WERI-Rb-1 (cell line): ENCODE results near the gene OR56A5.

Experiments
- DNase-seq: peaks from one replicate; pipeline ENCODE4 v3.0.0-alpha.2; 2020
- H3K27ac ChIP-seq: fragments of 250-450 bp; sonication (Bioruptor Pico); 2 replicates; pipeline ENCODE4 v1.5.1; 2020; ENCODE audit warnings: mild to moderate bottlenecking, moderate library complexity
- H3K27me3 ChIP-seq: fragments of 250-450 bp; sonication (Bioruptor Pico); 2 replicates; pipeline ENCODE4 v1.5.1; 2021; ENCODE audit warnings: mild to moderate bottlenecking, low read depth, moderate library complexity; ENCODE audit not compliant: insufficient read depth, severe bottlenecking
- H3K36me3 ChIP-seq: fragments of 250-450 bp; sonication (Bioruptor Pico); 2 replicates; pipeline ENCODE4 v1.5.1; 2020; ENCODE audit warnings: mild to moderate bottlenecking, moderate library complexity
- H3K4me3 ChIP-seq: 2 replicates; pipeline ENCODE4 v1.5.1; 2011; ENCODE audit warnings: low read depth, mild to moderate bottlenecking, control low read depth, low read length
- H3K9me3 ChIP-seq: fragments of 250-450 bp; sonication (Bioruptor Pico); 2 replicates; pipeline ENCODE4 v1.5.1; 2021; ENCODE audit warnings: mild to moderate bottlenecking, moderate library complexity; ENCODE audit not compliant: severe bottlenecking
- CTCF ChIP-seq: IDR thresholded peaks from 2 replicates; pipeline ENCODE4 v1.5.1; 2011; ENCODE audit warnings: low read depth, mild to moderate bottlenecking, control low read depth, inconsistent platforms, low read length

Gene OR56A5

GRCh38 chr11:5941951-5942350, 26.3 kb downstream of the OR56A5 start, which contains the start of gene OR56A3:
TSS of gene OR56A3 (plus strand) at chr11:5942251. CDS start at chr11:5947347, 5,096 bp downstream.
- Histone ChIP-seq H3K9me3 (peaks cover 2% of the 10 kb centered on the region), H3K27ac (no peak within 1 kb of the TSS), H3K36me3 (no peaks in the 10 kb centered on the region), H3K27me3 (peaks cover 65% of the 10 kb centered on the region), H3K4me3 (no peak within 1 kb of the TSS)
- no peak for TF ChIP-seq CTCF
- no peak for DNase-seq

GRCh38 chr11:5940748-5941147, 27.5 kb downstream of the OR56A5 start:
- Histone ChIP-seq H3K27me3 (peaks cover 68% of the 10 kb centered on the region), H3K9me3 (peaks cover 2% of the 10 kb centered on the region), H3K27ac (no peak overlapping the region), H3K4me3 (no peak overlapping the region), H3K36me3 (no peaks in the 10 kb centered on the region)
- DNase-seq: no peak
- no peak for TF ChIP-seq CTCF

- Histone ChIP-seq H3K36me3 (no peaks in the 10 kb centered on the region), H3K27ac (no peak overlapping the region), H3K4me3 (no peak overlapping the region), H3K9me3 (peaks cover 2% of the 10 kb centered on the region), H3K27me3 (peaks cover 64% of the 10 kb centered on the region)
- no peak for TF ChIP-seq CTCF
- DNase-seq: no peak
These were observed 29.7 kb downstream of the OR56A5 start for GRCh38 chr11:5938603-5938965.

- Histone ChIP-seq H3K36me3 (no peaks in the 10 kb centered on the region), H3K4me3 (no peak overlapping the region), H3K27ac (no peak overlapping the region), H3K27me3 (peaks cover 67% of the 10 kb centered on the region), H3K9me3 (peaks cover 2% of the 10 kb centered on the region)
- TF ChIP-seq CTCF: no peak
- DNase-seq: no peak
These were observed 30.3 kb downstream of the OR56A5 start for GRCh38 chr11:5937868-5938602.

- no peak for TF ChIP-seq CTCF
- Histone ChIP-seq H3K27me3 (peaks cover 76% of the 10 kb centered on the region), H3K9me3 (peaks cover 6% of the 10 kb centered on the region), H3K27ac (no peak overlapping the region), H3K4me3 (no peak overlapping the region), H3K36me3 (no peaks in the 10 kb centered on the region)
- DNase-seq: no peak
These were observed 35.2 kb downstream of the OR56A5 start for GRCh38 chr11:5933116-5933515.

GRCh38 chr11:5932671-5933070, 35.6 kb downstream of the OR56A5 start:
- no peak for TF ChIP-seq CTCF
- Histone ChIP-seq H3K27ac (no peak overlapping the region), H3K36me3 (no peaks in the 10 kb centered on the region), H3K27me3 (peaks cover 76% of the 10 kb centered on the region), H3K9me3 (peaks cover 3% of the 10 kb centered on the region), H3K4me3 (no peak overlapping the region)
- DNase-seq: no peak
